DMS 273 (cell line): ENCODE measurements around the gene ALCAM.

Experiments used
- DNase-seq: peaks from one replicate; lab custom pipeline; 2025; ENCODE audit not compliant: unreplicated experiment; lab: John Stamatoyannopoulos, UW

Gene ALCAM

DNA sequence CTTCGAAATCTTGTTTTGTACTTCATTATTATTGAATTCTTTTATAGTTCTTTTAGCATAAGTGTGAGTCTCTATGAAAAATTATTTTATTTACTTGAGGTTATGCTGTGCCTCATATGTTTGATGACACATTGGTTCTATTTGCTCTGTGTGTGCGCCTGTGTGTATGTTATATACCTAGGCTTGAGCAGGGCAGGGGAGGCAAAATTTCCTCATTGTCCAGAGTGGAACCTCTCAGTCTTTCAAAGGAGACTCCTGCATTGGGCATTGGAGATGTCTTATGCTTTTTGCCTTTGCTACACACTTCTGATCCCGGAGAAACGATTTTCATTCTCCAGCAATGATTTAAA is 58.4 kb downstream of the ALCAM start:
- DNase-seq: no peak

DNA sequence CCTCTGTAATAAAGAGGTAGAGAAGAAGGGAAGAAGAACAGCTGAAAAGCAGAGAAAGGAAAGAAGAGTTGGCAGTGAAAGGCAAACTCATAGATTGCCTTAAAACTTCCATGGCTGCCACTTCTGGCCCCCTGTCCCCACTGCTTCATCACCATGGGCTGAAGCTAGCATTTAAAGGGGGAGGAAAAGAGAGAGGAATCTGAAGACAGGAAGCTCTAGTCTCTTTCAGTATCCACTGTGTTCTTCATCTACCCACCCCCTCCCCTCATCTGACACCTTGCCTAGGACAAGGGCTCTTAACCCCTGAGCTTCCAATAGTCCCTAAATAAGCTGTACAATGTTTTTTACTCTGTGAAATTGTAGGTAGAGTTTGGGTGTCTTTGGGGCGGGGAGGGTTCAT is 60.6 kb downstream of the ALCAM start:
- DNase-seq: no peak

DNA sequence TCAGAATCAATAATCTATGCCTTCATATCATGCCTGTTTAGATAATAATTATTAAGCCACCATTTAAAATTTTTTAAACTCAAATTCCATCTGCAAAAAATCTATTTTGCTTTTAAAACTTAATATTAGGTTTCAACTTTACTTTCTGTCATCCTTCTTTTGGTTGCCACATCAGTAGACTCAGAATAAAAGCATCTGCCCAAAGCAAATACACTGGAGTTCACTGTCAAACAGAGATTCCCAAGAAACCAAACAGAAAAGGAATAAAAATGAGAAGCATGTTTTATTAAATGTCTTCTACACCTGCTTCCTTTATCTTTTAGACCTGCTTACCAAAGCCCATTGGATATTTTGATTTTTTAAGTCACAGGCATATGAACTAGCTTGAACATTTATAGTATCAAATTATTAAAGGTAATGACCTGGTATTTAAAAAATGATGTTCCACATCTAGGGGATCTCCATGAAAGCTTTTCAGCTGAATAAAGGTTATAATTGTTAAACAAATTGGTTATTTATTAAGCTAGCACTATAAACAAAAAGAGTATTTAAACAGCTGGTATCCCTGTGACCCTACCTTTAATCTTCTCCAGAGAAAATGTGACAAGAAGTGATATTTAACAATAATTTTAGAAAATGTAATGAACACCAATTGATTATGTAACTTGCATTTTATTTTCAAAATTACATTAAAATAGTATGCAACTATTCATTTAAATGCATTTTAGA is 62.5 kb downstream of the ALCAM start:
- no peak for DNase-seq

DNA sequence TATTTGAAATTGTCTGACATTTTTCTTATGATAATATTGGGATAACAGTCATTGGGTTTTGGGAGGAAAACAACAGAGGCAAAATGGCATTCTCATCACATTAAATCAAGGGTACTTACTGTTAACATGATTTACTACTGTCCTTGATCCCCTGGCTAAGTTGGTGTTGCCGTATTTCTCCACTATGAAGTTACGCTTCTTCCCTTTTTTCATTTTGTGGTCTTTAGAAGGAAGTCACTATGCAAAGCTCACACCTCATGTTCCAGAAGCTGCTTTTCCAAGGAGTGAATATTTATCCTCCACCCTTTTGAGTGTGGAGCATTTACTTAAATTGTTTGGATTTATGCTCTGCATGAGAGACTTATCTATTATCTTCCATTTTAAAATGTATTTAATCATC is 63.7 kb downstream of the ALCAM start:
- DNase-seq: no peak

DNA sequence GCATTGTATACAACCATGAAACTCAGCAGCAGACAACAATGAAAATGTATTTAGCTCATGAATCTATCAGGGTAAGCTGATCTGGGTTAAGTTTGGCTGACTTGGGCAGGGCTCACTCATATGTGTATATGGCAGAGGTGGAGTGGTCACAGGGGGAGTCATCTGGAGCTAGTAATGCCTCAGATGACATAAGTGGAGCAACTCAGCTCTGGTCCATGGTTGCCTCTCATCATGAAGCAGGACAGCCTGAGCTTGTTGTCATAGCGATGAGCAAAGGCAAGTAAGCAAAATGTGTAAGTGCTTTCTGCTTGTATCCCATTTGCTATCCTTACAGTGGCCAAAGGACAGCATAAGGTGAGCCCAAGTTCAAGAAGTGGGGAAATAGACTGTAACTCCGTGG is 64.5 kb downstream of the ALCAM start:
- DNase-seq: no peak

DNA sequence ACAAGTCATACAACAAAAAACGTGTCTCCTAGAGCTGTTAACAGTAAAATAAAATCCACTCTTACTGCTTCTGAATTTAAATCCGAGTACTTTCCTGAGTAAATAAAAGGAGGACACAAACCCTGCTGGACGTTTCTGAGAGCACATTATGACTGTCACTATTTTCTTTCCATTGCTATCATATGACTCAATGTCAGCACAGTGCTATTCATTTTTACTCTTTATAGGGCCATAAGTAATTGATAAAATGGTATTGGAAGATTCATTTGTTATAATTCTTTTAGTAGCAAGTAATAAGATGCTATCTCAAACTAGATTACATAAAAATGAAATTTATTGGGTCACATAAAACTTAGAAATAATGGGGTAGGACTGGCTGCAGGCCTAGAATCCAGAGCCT is 68.6 kb downstream of the ALCAM start:
- DNase-seq: no peak

DNA sequence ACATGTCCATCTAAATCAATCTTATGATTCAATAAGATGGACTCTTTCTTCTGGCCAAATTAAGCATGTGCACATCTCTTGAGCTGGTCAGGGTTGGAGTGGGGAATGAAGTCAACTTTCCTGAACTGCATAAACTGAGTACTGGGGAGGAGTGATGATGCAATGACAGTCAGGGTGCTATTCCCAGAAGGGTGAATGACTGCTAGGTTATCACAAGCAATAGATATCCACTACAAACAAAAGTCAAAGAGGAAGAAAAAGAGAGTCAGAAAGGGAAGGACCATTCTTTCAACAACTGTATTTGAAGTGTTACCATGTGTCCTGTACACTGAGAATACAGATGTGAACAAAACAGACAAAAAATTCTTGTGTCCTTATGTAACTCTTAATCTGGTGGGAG is 70.0 kb downstream of the ALCAM start:
- DNase-seq: no peak

DNA sequence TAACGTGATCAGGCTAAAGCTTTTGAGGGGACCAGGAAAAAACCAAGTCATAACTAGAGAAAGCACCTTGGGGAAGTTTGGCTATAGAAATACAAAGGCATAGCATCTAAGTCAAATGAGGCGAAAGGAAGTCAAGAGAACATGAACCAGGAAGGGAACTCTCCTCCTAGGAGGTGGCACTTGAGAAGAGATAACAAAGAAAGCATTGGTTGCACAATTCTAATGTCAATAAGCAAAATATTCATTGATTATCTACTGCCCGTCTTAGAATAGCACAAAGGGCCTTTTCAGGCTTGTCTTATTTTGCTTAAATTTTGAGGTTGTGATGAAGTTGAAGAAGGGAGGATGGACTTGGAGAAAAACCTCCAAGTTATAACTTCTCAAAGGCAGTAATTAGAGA is 73.4 kb downstream of the ALCAM start:
- DNase-seq: no peak

DNA sequence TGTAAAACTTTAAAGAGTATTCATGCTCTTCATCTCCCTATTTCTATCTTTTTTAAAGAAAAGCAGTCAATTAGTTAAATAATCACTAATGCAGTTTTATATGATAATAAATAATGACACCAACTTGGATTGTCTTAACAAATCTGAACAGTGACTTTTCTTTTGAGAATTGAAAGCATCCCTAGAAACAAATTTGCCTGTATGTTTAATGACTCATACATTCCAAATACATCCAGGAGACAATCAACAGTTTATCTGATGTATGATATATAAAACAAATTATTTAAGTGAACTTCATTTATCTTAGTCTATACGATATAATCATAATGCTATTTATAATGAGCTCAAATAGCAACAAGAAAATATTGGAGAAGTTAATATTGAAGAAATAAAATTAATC is 78.0 kb downstream of the ALCAM start:
- no peak for DNase-seq

DNA sequence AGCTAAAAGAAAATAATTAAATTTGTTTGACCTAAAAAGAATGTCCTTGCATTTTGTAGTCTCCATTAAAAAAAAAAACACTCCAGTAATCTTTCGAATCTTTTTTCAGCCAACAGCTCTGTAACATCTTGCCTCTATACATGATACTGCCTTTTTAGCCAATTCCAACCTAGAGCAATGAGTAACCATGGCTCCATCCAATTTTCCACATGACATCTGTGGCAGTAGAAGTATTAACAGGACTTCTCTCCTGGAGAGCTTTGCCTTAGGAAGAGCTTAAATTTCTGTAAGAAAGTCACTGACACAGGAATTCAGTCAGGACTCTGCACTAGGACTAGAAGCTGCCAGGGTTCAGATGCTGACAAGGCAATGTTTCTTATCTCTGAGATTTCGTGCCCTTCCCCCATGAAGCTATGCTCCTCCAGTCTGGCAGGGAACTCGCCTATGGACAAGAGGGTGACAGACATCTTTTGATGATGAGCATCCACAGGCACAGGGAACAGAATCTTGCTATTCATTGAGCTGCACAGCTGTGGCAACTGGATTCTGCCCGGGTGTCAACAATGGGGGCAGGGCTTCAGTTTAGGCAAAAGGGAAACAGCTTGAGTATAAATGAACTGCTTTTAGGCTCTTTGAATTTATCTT is 81.8 kb downstream of the ALCAM start:
- DNase-seq: peak; percentile 65

DNA sequence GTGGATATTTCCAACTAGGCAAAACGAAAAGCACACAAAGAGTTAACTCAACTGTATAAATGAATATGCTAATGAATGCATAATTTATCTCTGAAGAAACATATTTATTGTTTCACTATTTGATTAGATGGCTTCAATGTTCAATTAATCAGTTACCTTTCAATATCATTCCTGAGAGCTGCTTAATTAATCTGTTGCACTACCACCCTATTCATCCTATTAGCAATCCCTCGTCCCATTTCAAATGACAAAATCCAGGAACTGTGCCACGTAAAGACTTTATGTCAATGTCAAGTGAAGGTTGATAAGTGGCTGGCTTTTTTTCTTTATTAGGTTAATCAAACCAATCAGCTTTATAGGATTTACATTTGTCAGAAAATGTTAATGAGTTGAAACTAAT is 82.7 kb downstream of the ALCAM start:
- DNase-seq: no peak

DNA sequence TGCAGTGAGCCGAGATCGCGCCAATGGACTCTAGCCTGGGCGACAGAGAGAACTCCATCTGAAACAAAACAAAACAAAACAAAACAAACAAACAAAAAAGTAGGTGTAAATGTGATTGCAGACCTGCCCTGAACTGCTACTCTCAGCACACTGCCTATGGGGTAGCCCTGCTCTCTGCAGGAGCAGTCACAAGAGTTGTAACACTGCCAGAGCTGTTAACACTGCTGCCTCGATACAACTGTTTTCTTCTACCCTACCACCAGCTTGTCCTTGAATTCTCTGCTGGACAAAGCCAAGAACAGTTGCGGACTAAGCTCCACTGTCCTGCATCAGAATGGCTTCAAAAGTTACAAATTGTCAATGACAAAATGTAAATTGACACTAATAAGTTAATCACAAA is 89.3 kb downstream of the ALCAM start:
- DNase-seq: peak; percentile 6

DNA sequence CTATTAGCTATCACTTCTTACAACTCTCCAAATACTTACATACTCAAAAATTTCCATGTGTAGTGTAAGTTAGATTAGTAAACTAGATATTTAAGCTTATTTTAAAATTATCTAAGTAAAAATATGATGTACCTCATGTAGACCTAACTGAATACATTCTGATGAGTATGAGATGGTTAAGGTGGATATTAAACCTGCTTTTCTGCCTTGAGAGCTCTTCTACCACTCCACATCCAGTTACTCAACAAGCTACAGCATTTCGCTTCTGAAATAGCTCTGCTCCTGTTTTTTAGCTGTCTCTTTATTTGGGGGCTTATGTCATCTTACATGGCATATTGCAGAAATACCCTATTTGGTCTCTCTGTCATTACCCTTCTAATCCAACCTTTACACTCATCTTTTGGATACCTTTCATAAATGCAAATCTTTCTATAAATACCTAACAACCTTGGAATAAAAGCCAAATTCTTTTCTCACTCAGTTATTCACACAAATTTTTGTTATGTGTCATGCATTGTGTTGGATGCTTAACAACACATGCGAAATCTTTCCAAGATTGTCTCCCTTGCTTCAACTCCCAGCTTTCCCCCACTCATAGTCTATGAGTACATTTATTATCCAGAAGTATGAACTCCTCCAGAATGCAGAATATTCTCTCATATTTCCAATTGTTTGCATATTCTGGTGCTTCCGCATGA is 92.0 kb downstream of the ALCAM start:
- no peak for DNase-seq

DNA sequence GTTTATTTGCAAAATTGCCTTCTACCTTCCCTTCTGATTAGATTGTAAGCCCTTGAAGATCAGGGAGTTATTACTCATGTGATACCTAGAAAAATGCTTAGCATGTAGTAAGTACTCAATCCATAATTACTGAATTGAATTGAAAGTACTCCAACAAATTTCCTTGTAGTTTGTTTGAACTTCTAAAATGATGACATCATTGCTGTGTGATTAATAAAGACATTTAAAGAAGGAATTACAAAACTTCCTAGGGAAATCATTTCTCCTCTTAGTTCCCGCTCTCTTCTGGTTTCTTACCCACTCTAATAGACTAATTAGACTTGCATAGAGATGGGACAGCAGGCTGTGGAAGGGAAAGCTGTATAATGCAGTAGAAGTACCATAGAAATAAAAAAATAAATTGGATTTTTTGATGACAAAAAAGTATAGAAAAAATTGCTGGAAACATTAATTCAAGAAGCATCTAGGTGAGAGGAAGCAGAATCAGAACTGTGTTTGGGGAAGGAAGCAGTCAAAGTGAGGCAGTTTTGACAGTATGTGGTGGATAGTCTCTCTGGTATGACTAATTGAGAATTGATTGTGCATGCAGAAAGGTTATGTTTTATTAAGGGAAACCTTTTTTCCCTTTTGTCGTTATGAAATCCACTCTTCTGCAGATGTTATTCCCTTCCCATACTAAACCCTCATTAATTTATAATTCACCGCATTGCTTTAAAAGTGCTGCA is 93.0 kb downstream of the ALCAM start:
- DNase-seq: no peak

DNA sequence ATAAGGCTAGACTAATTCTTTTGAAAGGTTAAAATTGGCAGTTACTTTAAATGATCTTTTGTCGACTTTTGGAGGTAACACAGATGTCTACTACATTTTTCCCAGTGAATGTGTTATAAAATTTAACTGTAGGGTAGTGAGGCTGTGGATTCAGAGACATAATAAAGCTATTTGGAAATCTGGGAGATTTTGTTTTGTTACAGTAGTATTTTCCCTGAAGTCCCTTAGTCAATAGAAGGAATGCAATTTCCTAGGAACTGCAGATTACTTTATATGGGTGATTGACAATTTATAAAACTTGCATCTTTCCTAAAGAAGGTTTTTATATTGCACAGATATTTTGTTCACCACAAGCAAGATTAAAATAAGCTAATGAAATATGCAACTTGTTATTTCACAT is 96.9 kb downstream of the ALCAM start:
- no peak for DNase-seq

DNA sequence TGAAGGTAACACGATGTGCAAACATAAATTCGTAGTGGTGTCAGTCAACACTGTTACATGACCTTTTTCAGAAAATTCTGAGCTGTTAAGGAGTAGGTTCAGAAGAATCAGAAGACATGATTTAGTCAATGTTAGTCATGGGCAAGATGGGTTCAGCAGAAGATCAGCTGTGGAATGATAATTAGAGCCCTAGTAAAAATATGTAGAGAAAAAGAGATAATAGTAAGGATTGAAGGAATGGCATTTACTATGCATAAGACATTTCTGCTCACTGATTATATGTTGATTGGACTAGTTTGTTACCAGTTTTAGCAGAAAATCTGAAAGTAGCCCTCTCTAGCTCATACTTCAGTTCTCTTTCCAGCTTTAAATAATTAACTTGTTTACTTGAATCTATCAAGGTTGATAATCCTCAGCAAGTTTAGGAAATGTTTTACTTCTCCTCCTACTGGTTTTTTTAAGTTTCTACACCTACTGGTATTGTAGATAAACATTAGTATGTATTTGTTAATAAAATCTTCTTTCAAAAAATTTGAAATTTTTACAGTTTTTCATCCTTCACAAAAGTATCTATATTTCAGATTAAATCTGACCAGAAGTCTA is 98.6 kb downstream of the ALCAM start:
- no peak for DNase-seq

DNA sequence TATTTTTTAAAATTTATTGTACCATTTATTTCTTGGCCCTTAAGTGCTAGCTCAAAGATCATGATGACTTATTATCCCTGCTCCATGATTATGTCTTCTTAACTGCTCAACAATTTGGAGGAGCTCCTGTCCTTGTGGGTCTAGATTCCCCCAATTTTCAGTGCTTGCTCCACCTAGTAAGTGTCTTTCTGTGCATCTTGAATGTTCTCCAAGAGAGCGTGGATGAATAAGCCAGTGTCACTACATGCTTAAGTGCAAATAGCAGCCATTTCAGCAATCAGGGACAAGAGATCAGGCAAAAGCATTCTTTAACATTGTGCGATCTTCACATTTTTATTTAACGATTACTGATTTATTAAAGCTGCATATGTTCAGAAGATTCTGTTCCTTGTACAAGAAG is 99.4 kb downstream of the ALCAM start:
- DNase-seq: no peak

DNA sequence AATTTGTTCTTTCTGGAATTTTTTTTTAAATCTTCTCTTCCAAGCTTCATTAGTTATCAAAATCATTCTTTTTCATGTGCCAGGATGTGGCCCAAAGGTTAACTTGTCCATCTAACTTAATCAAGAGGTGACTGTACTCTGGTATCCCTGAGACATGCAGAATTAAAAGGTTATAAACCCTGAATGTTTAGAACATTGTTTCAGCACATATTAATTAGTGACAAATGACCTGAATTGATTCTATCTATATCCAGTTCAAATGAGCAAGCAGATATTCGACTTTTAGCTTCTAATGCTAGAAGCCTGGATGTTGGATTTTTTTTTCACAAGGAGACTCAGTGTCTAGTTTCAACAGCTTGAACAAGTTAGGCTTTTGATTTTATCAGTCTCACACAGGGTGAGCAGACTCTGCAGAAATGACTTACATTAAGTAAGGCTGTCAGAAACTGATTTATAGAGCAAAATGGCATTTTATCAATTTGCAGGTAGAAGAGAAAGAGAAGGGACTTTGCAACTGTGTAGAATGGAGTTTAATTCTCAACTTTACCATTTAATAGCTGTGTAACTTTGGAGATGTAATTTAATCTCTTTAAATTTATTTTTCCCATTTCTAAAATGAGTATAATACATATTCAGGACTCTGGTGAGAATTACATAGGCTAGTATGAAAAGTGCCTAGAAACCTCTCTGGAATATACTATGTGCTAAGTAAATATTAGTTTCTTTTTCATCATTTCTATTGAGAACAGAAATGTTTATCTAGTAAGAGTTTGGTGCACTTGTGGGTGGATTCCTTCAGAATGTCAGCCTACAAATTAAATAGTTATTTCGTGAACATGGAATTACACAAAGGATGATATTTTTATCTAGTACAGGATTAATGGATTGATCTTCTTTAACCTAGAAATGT is 100.0 kb downstream of the ALCAM start:
- DNase-seq: peak; percentile 67

DNA sequence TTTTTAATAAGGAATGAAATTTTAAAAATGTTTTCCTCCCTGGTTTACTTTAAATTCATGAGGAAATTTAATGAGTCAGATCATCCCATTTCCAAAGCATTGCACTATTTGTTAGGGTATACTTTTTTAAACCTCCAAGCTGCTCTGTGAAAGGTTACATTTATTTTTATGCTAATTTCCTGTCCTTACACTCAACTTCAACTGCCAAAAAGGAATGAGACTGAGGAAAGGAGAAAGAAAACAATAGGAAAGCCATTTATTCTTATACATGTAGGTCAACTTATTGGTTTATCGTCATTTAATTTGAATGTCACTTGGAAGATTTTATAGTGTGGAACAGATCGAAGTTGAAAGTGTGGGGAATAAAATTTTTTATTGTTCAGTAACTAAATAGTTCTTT is 104.1 kb downstream of the ALCAM start:
- DNase-seq: no peak

DNA sequence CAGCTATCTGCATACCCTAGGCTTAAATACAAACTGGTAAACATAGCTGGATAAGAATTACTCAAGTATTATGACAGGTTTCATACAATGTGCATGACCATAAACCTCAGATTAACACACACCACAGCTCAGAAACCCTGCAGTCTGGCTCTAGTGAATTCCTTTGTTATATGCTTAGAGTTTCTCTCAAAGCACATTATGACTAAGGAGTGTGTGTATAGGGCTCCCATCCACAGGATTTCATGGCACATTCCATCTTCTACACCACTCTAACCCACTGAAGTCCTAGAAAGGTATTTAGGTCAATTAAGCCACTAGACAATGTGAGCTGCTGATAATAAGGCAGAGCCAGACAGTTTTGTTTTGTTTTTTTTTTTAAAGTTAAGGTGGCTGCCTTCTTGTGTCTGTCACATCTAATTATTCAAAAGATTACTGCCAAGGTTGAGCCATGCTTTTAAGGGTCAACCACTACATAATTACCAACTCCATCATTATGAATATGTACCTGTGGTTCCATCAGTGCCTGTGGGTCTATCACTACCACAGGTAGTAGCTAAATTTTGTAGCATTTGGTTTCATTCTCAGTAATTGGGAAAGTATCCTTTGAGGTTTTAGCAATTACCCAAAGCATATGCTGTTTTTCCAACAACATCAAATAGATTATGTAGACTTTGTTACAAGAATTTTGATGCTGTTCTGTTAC is 107.0 kb downstream of the ALCAM start:
- DNase-seq: no peak
